H1 (cell line): Measurements from ENCODE around the gene PROM2. TPM values are rescaled to one million over a fixed set of nuclear protein-coding genes. Genes with fewer than 3 reads are reported as not detected.

ENCODE experiments used
- CTCF ChIA-PET: fragments of 300-600 bp; sonication (Branson Sonifier 250); formaldehyde crosslinking; loops from one replicate; lab custom pipeline; 2021; ENCODE audit not compliant: partially characterized antibody; lab: Charles Lee
- POLR2A ChIA-PET: fragments of 300-600 bp; sonication (Branson Sonifier 250); formaldehyde crosslinking; loops from one replicate; lab custom pipeline; 2021; ENCODE audit warnings: inconsistent platforms; ENCODE audit not compliant: partially characterized antibody; lab: Charles Lee
- DNase-seq, 2 experiments: peaks; one replicate each; pipeline versions ENCODE4 v3.0.0 to v3.0.0-alpha.2; 2010 to 2022; ENCODE audit warnings: low spot score in 2 of 2, low read depth in 1 of 2, mixed read lengths in 1 of 2
- FAIRE-seq: peaks from 2 replicates; lab custom pipeline; 2011; peaks lifted over from hg19 to GRCh38; lab: Jason Lieb, UNC
- H2AFZ ChIP-seq: 2 replicates; pipeline ENCODE4 v1.8.1; 2012; ENCODE audit warnings: low read length, inconsistent platforms
- H2AK5ac ChIP-seq: 2 replicates; pipeline ENCODE4 v1.6.1; 2013; ENCODE audit warnings: low read depth, low read length
- H2BK120ac ChIP-seq: replicated peaks from 2 replicates; pipeline ENCODE3; 2013; ENCODE audit warnings: low read depth, low read length, inconsistent platforms
- H2BK12ac ChIP-seq: 2 replicates; pipeline ENCODE4 v1.6.1; 2013; ENCODE audit warnings: low read depth, low read length
- H2BK15ac ChIP-seq: 2 replicates; pipeline ENCODE4 v1.6.1; 2013; ENCODE audit warnings: low read length
- H2BK20ac ChIP-seq: 2 replicates; pipeline ENCODE4 v1.6.1; 2013; ENCODE audit warnings: low read length
- H2BK5ac ChIP-seq: 2 replicates; pipeline ENCODE4 v1.6.1; 2013; ENCODE audit warnings: low read depth, low read length
- H3K14ac ChIP-seq: 2 replicates; pipeline ENCODE4 v1.6.1; 2013; ENCODE audit warnings: inconsistent platforms; ENCODE audit not compliant: insufficient read length
- H3K18ac ChIP-seq: 2 replicates; pipeline ENCODE4 v1.6.1; 2013; ENCODE audit warnings: low read length; ENCODE audit errors: extremely low read depth
- H3K23ac ChIP-seq: 2 replicates; pipeline ENCODE4 v1.6.1; 2013; ENCODE audit warnings: inconsistent platforms; ENCODE audit not compliant: insufficient read length
- H3K23me2 ChIP-seq: 2 replicates; pipeline ENCODE4 v1.6.1; 2013; ENCODE audit warnings: low read depth, low read length
- H3K27ac ChIP-seq: 2 replicates; pipeline ENCODE4 v1.6.1; 2011; ENCODE audit warnings: low read depth, low read length, inconsistent platforms
- H3K27me3 ChIP-seq, 4 experiments: replicated peaks in 1 of 4; 1 replicate in 1 of 4; 2 replicates in 3 of 4; pipeline versions ENCODE4 v1.6.1 to v1.8.1; 2011 to 2013; ENCODE audit warnings: low read length in 3 of 4, mild to moderate bottlenecking in 3 of 4, inconsistent platforms in 2 of 4, mixed read lengths in 2 of 4, moderate library complexity in 1 of 4; ENCODE audit not compliant: control insufficient read depth in 3 of 4, insufficient read depth in 3 of 4; ENCODE audit errors: extremely low read depth in 1 of 4
- H3K36me3 ChIP-seq, 4 experiments: 2 replicates each; pipeline versions ENCODE4 v1.6.1 to v1.8.1; 2011 to 2013; ENCODE audit warnings: mild to moderate bottlenecking in 4 of 4, low read length in 3 of 4, moderate library complexity in 2 of 4, control low read depth in 1 of 4, inconsistent platforms in 1 of 4; ENCODE audit not compliant: insufficient read depth in 4 of 4, control insufficient read depth in 2 of 4
- H3K4ac ChIP-seq: replicated peaks from 2 replicates; pipeline ENCODE3; 2013; ENCODE audit warnings: low read length, low read depth, mixed read lengths, inconsistent platforms; ENCODE audit not compliant: insufficient read length
- H3K4me1 ChIP-seq, 4 experiments: replicated peaks in 1 of 4; 1 replicate in 1 of 4; 2 replicates in 3 of 4; pipeline versions ENCODE4 v1.6.1 to v1.8.1; 2011 to 2013; ENCODE audit warnings: low read length in 3 of 4, inconsistent platforms in 2 of 4, mixed read lengths in 1 of 4; ENCODE audit not compliant: insufficient read depth in 4 of 4, control insufficient read depth in 3 of 4
- H3K4me2 ChIP-seq, 2 experiments: 2 replicates each; pipeline versions ENCODE4 v1.6.1 to v1.8.1; 2011 to 2013; ENCODE audit warnings: low read depth in 2 of 2, low read length in 2 of 2, control low read depth in 1 of 2, inconsistent platforms in 1 of 2, mild to moderate bottlenecking in 1 of 2; ENCODE audit not compliant: insufficient read depth in 1 of 2
- H3K4me3 ChIP-seq, 4 experiments: fragments of 200-600, 300-600 bp in 1 of 4; sonication (generic), shearing (Covaris generic), sonication (Bioruptor Twin) in 1 of 4; 2 replicates each; pipeline versions ENCODE4 v1.5.1 to v1.8.1; 2011 to 2016; ENCODE audit warnings: low read length in 4 of 4, low read depth in 3 of 4, control low read depth in 2 of 4, inconsistent platforms in 2 of 4, mild to moderate bottlenecking in 2 of 4, mixed read lengths in 1 of 4, moderate library complexity in 1 of 4; ENCODE audit not compliant: insufficient read depth in 2 of 4; ENCODE audit errors: extremely low read depth in 1 of 4
- H3K56ac ChIP-seq: replicated peaks from 2 replicates; pipeline ENCODE3; 2013; ENCODE audit warnings: low read depth, mild to moderate bottlenecking, mixed read lengths, low read length, inconsistent platforms; ENCODE audit not compliant: insufficient read length
- H3K79me1 ChIP-seq: 2 replicates; pipeline ENCODE4 v1.6.1; 2013; ENCODE audit warnings: low read depth, low read length, control low read depth
- H3K79me2 ChIP-seq, 2 experiments: 2 replicates each; pipeline versions ENCODE4 v1.6.1 to v1.8.1; 2012 to 2013; ENCODE audit warnings: low read length in 2 of 2, mild to moderate bottlenecking in 2 of 2, inconsistent platforms in 1 of 2; ENCODE audit not compliant: insufficient read depth in 2 of 2, control insufficient read depth in 1 of 2
- H3K9ac ChIP-seq, 4 experiments: replicated peaks in 1 of 4; 1 replicate in 1 of 4; 2 replicates in 3 of 4; pipeline versions ENCODE4 v1.6.1 to v1.8.1; 2011 to 2013; ENCODE audit warnings: low read depth in 3 of 4, low read length in 3 of 4, control low read depth in 2 of 4, mild to moderate bottlenecking in 2 of 4, moderate library complexity in 2 of 4, inconsistent platforms in 1 of 4; ENCODE audit errors: extremely low read depth in 1 of 4
- H3K9me3 ChIP-seq, 2 experiments: 2 replicates each; pipeline versions ENCODE4 v1.6.1 to v1.8.1; 2012 to 2013; ENCODE audit warnings: mild to moderate bottlenecking in 2 of 2, moderate library complexity in 2 of 2, control low read depth in 1 of 2, inconsistent platforms in 1 of 2, low read depth in 1 of 2, low read length in 1 of 2, mixed read lengths in 1 of 2; ENCODE audit not compliant: insufficient read depth in 2 of 2
- H4K20me1 ChIP-seq, 2 experiments: replicated peaks in 1 of 2; 2 replicates each; pipeline versions ENCODE3 to v1.8.1; 2011 to 2013; ENCODE audit warnings: inconsistent platforms in 2 of 2, low read length in 2 of 2, mild to moderate bottlenecking in 1 of 2; ENCODE audit not compliant: insufficient read depth in 2 of 2, control insufficient read depth in 1 of 2
- H4K5ac ChIP-seq: 2 replicates; pipeline ENCODE4 v1.6.1; 2013; ENCODE audit warnings: low read length, low read depth, mixed read lengths, inconsistent platforms; ENCODE audit not compliant: insufficient read length
- H4K8ac ChIP-seq: 2 replicates; pipeline ENCODE4 v1.8.0; 2013; ENCODE audit warnings: mild to moderate bottlenecking, moderate library complexity, low read length, inconsistent platforms; ENCODE audit not compliant: insufficient read depth; ENCODE audit errors: extremely low read depth
- H4K91ac ChIP-seq: replicated peaks from 2 replicates; pipeline ENCODE3; 2013; ENCODE audit warnings: low read length, mixed read lengths, inconsistent platforms; ENCODE audit not compliant: insufficient read length
- EP300 ChIP-seq, 2 experiments: IDR thresholded peaks; 1 replicate in 1 of 2; 2 replicates in 1 of 2; pipeline ENCODE4 v1.6.1; 2011 to 2012; ENCODE audit warnings: low read depth in 2 of 2, low read length in 2 of 2, mild to moderate bottlenecking in 2 of 2, borderline replicate concordance in 1 of 2, inconsistent platforms in 1 of 2, moderate library complexity in 1 of 2
- EZH2 ChIP-seq: fragments of 200-600 bp; sonication (generic); IDR thresholded peaks from 2 replicates; pipeline ENCODE4 v1.7.1; 2012; ENCODE audit warnings: low read depth, mild to moderate bottlenecking, moderate library complexity, low read length, inconsistent platforms; ENCODE audit not compliant: severe bottlenecking
- FOSL1 ChIP-seq: IDR thresholded peaks from 2 replicates; pipeline ENCODE4 v1.6.1; 2011; ENCODE audit warnings: mild to moderate bottlenecking, low read depth, low read length, moderate library complexity; ENCODE audit not compliant: insufficient read depth
- GTF2F1 ChIP-seq: IDR thresholded peaks from 2 replicates; pipeline ENCODE4 v1.6.1; 2012; ENCODE audit warnings: low read depth, low read length, improper control_type of control experiment, borderline replicate concordance
- JUN ChIP-seq: IDR thresholded peaks from 2 replicates; pipeline ENCODE4 v1.6.1; 2011; ENCODE audit warnings: low read depth, mild to moderate bottlenecking, improper control_type of control experiment, low read length
- KDM1A ChIP-seq: fragments of 200-600, 300-600 bp; sonication (generic); IDR thresholded peaks from 2 replicates; pipeline ENCODE4 v1.7.1; 2016; ENCODE audit warnings: mild to moderate bottlenecking, low read length, borderline replicate concordance
- NRF1 ChIP-seq: IDR thresholded peaks from 2 replicates; pipeline ENCODE4 v1.6.1; 2011; ENCODE audit warnings: mild to moderate bottlenecking, low read depth, low read length, improper control_type of control experiment
- RNF2 ChIP-seq: fragments of 200-900, 300-1000 bp; sonication (generic); IDR thresholded peaks from 2 replicates; pipeline ENCODE4 v1.7.1; 2016; ENCODE audit warnings: borderline replicate concordance, low read depth, mild to moderate bottlenecking, antibody characterized with exemption, low read length; ENCODE audit not compliant: poor library complexity, severe bottlenecking; ENCODE audit errors: missing control alignments
- SIN3A ChIP-seq, 2 experiments: IDR thresholded peaks in 1 of 2; conservative IDR thresholded peaks in 1 of 2; 2 replicates each; pipeline ENCODE4 v1.6.1; 2011 to 2012; ENCODE audit warnings: low read length in 2 of 2, improper control_type of control experiment in 1 of 2, low read depth in 1 of 2, mild to moderate bottlenecking in 1 of 2
- SP1 ChIP-seq: IDR thresholded peaks from 2 replicates; pipeline ENCODE4 v1.6.1; 2011; ENCODE audit warnings: low read depth, low read length
- TEAD4 ChIP-seq: IDR thresholded peaks from 2 replicates; pipeline ENCODE4 v1.6.1; 2012; ENCODE audit warnings: low read depth, low read length, inconsistent platforms, mixed read lengths
- WGBS, 2 experiments: shearing (Covaris generic) in 1 of 2; methylation state at CpG; one replicate each; pipeline versions ENCODE4 v1.1.6 to v1.1.7; 2013 to 2015; ENCODE audit warnings: low lambda C conversion rate in 2 of 2, mixed read lengths in 2 of 2, inconsistent platforms in 1 of 2, low coverage in 1 of 2, missing lambda C conversion rate in 1 of 2; ENCODE audit not compliant: insufficient replicate concordance in 2 of 2, insufficient coverage in 1 of 2, insufficient read length in 1 of 2; ENCODE audit errors: extremely low coverage in 1 of 2, missing lambda C conversion rate in 1 of 2; 5-methylcytosine and 5-hydroxymethylcytosine counted together
- polyA plus RNA-seq, 7 experiments: library from polyadenylated mRNA; depleted of rRNA in 3 of 7; stranded (reverse) in 5 of 7; unstranded in 2 of 7; fragments of >200 nt in 5 of 7; fragments of 200-250 nt in 2 of 7; gene quantifications; 1 replicate in 5 of 7; 2 replicates in 1 of 7; 4 replicates in 1 of 7; pipeline versions ENCODE4 v1.2.1 to v1.2.3, GENCODE V29; 2011 to 2013; ENCODE audit warnings: missing spikeins in 2 of 7, mixed read lengths in 2 of 7
- total RNA-seq: library from RNA; stranded (reverse); fragmentation: NEBNext Ultra II Directional; extraction: Animal tissue kit (Norgen Biotek cat#: 25700); gene quantifications from 2 replicates; pipeline ENCODE4 v1.2.1, GENCODE V29; 2021

The PROM2 gene
- total and polyA plus RNA-seq, 2 of the 8 experiments (the other 6 are each of a cell fraction or from before 2014, with no cell fraction given), result 1.6 to 3.8 TPM

DNA sequence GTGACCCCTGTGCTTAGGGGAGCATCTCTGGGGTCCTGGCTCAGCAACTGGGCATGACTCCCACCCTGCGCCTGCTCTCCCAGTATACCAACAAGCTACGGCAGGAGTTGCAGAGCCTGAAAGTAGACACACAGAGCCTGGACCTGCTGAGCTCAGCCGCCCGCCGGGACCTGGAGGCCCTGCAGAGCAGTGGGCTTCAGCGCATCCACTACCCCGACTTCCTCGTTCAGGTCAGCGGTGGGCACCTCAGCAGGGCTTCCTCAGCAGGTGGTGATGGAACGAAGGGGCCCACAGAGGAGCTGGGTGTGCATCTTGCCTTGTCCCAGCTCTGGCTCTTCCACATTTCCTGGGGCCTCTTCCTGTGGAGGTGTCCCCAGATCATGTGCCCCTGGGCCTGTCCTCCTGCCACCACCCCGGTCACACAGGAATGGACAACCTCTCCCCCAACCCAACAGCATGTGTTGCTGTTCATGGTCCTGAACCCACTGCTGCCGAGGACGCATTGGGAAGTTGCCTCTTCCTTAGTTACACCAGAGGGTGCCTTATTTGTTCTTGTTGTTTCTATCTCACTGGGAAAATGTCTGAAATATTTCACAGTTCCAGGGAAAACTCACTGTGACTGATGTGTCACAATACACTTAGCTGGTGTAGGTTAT lies 10.8 kb downstream of the PROM2 start:
- DNase-seq, result no peak
- Histone ChIP-seq H3K9ac (no peak overlapping the region), H4K91ac (no peak overlapping the region), H2AK5ac (no peak overlapping the region), H3K4ac (no peak overlapping the region), H3K4me1 (no peaks in the 10 kb centered on the region; a peak in 1 of 7 replicates), H4K8ac (no peak overlapping the region), H3K79me1 (no peaks in the 10 kb centered on the region), H3K36me3 (no peaks in the 10 kb centered on the region), H2BK120ac (no peak overlapping the region), H3K79me2 (no peaks in the 10 kb centered on the region), H3K9me3 (peaks cover 60 to 99% of the 10 kb centered on the region in 2 experiments; a peak in 3 of 4 replicates), H2BK5ac (no peak overlapping the region), H3K27me3 (no peaks in the 10 kb centered on the region), H2BK12ac (no peak overlapping the region), H3K4me3 (no peak overlapping the region), H3K18ac (no peak overlapping the region), H2BK20ac (no peak overlapping the region), H3K23ac (no peak overlapping the region), H2BK15ac (no peak overlapping the region), H3K56ac (no peak overlapping the region), H4K5ac (no peak overlapping the region), H3K14ac (no peak overlapping the region), H3K23me2 (no peaks in the 10 kb centered on the region), H3K27ac (no peak overlapping the region), H4K20me1 (no peaks in the 10 kb centered on the region), H2AFZ (no peak overlapping the region), H3K4me2 (no peak overlapping the region)
- ChIA-PET POLR2A (no interaction called here), CTCF (interaction anchor here (0.8 kb wide), 1 partner anchor 10 kb away, joined by 3 read pairs; no protein-coding TSS in a partner anchor)
- WGBS, 2 experiments, result 88% methylated on average over 13 of the region's 13 CpGs; no CpG with 5 or more reads in 1 of the 2 experiments
- no peak for FAIRE-seq
- TF ChIP-seq NRF1 (no peak), JUN (no peak), RNF2 (no peak), GTF2F1 (no peak), EP300 (IDR thresholded peaks at IDR 0.05; ENCODE audit: borderline replicate concordance in 1 of 2, low read depth in 2 of 2, low read length in 2 of 2) (no peak), FOSL1 (no peak), EZH2 (no peak), KDM1A (no peak), SP1 (no peak), SIN3A (conservative IDR thresholded peaks at IDR 0.05 in 1 of 2, IDR thresholded peaks at IDR 0.05 in 1 of 2; ENCODE audit: low read depth in 1 of 2, low read length in 2 of 2) (no peak), TEAD4 (no peak)
